ENCODE measurements around the gene CLDN16.

GRCh38 chr3:190396001-190396400, 8.0 kb downstream of the CLDN16 start:
- no peak for TF ChIP-seq CTCF (optimal IDR thresholded peaks at IDR 0.05 in 1 of 3, IDR thresholded peaks at IDR 0.05 in 1 of 3, conservative IDR thresholded peaks at IDR 0.05 in 1 of 3; ENCODE audit: extremely low read depth in 1 of 3, insufficient read depth in 2 of 3, low read length in 3 of 3)
- TF ChIP-seq EZH2 (IDR thresholded peaks at IDR 0.05; ENCODE audit: low read length), result no peak
